GM12878 (cell line): ENCODE results near the gene PCDHGA8.

Experiments
- EP300 ChIP-seq, 2 experiments: fragments of 150-350 bp in 1 of 2; IDR thresholded peaks; 2 replicates each; pipeline ENCODE4 v1.6.1; 2011 to 2012; ENCODE audit warnings: low read depth in 2 of 2, low read length in 2 of 2, borderline replicate concordance in 1 of 2, improper control_type of control experiment in 1 of 2, inconsistent platforms in 1 of 2; ENCODE audit not compliant: control insufficient read depth in 1 of 2
- FOS ChIP-seq: IDR thresholded peaks from 3 replicates; pipeline ENCODE4 v1.6.1; 2011; ENCODE audit warnings: borderline replicate concordance; ENCODE audit not compliant: insufficient read length; ENCODE audit errors: extremely low read depth
- POLR2A ChIP-seq: IDR thresholded peaks from 2 replicates; pipeline ENCODE4 v1.6.1; 2011; ENCODE audit warnings: low read depth, mild to moderate bottlenecking, low read length
- POLR2AphosphoS5 ChIP-seq: IDR thresholded peaks from 2 replicates; pipeline ENCODE4 v1.6.1; 2011; ENCODE audit warnings: mild to moderate bottlenecking, low read length, inconsistent platforms
- SIN3A ChIP-seq: IDR thresholded peaks from 2 replicates; pipeline ENCODE4 v1.6.1; 2012; ENCODE audit warnings: low read depth, low read length, improper control_type of control experiment
- WRNIP1 ChIP-seq: IDR thresholded peaks from 2 replicates; pipeline ENCODE4 v1.6.1; 2011; ENCODE audit warnings: low read depth, low read length, improper control_type of control experiment, borderline replicate concordance
- TF ChIP-seq, protein P1 (sequence below), 3 experiments: IDR thresholded peaks in 2 of 3; conservative IDR thresholded peaks in 1 of 3; 2 replicates each; pipeline ENCODE4 v1.5.1; 2011; ENCODE audit warnings: low read depth in 3 of 3, low read length in 3 of 3, mild to moderate bottlenecking in 3 of 3, control low read depth in 2 of 3, moderate library complexity in 2 of 3, inconsistent platforms in 1 of 3, mixed read lengths in 1 of 3; ENCODE audit not compliant: control insufficient read depth in 2 of 3, insufficient read depth in 1 of 3; ENCODE audit errors: extremely low read depth in 1 of 3

DNA sequence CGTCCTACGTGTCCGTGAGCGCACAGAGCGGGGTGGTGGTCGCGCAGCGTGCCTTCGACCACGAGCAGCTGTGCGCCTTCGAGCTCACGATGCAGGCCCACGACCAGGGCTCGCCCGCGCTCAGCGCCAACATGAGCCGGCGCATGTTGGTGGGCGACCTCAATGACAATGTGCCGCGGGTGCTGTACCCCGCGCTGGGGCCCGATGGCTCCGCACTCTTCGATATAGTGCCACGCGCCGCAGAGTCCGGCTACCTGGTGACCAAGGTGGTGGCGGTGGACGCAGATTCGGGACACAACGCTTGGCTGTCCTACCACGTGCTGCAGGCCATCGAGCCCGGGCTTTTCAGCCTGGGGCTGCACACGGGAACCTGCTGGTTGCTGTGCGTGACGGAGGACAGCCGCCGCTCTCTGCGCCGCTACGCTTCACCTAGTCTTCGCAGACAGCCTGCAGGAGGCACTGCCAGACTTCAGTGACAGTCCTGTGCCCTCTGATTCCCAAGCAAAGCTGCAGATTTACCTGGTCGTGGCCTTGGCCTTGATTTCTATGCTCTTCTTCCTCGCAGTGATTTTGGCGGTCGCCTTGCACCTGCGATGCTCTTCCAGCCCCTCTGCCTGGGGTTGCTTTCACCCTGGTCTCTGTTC is 35.5 kb downstream of the PCDHGA8 start:
- TF ChIP-seq FOS, result no peak
- TF ChIP-seq POLR2AphosphoS5, result no peak
- TF ChIP-seq, protein P1, sequence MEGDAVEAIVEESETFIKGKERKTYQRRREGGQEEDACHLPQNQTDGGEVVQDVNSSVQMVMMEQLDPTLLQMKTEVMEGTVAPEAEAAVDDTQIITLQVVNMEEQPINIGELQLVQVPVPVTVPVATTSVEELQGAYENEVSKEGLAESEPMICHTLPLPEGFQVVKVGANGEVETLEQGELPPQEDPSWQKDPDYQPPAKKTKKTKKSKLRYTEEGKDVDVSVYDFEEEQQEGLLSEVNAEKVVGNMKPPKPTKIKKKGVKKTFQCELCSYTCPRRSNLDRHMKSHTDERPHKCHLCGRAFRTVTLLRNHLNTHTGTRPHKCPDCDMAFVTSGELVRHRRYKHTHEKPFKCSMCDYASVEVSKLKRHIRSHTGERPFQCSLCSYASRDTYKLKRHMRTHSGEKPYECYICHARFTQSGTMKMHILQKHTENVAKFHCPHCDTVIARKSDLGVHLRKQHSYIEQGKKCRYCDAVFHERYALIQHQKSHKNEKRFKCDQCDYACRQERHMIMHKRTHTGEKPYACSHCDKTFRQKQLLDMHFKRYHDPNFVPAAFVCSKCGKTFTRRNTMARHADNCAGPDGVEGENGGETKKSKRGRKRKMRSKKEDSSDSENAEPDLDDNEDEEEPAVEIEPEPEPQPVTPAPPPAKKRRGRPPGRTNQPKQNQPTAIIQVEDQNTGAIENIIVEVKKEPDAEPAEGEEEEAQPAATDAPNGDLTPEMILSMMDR (IDR thresholded peaks at IDR 0.05 in 2 of 3, conservative IDR thresholded peaks at IDR 0.05 in 1 of 3; ENCODE audit: control insufficient read depth in 2 of 3, extremely low read depth in 1 of 3, insufficient read depth in 1 of 3, low read depth in 3 of 3, low read length in 3 of 3), result no peak
- no peak for TF ChIP-seq WRNIP1
- TF ChIP-seq POLR2A, result no peak
- no peak for TF ChIP-seq EP300 (IDR thresholded peaks at IDR 0.05; ENCODE audit: borderline replicate concordance in 1 of 2, control insufficient read depth in 1 of 2, low read depth in 2 of 2, low read length in 2 of 2)
- no peak for TF ChIP-seq SIN3A
